ENCODE measurements around the gene RASGRF1. TPM values are rescaled to one million over a fixed set of nuclear protein-coding genes. Genes with fewer than 3 reads are reported as not detected.
A peak's percentile ranks its signal among the peaks of the same experiment; 100 is the strongest.
"Not testable (repeated sequence)": the region's sequence is repeated elsewhere in the genome, so short reads cannot be mapped to it uniquely, and the experiment has no call there.

RASGRF1 gene
- total and polyA plus RNA-seq, 10 donors = 0.50 to 3.4 (median 1.8) TPM

DNA sequence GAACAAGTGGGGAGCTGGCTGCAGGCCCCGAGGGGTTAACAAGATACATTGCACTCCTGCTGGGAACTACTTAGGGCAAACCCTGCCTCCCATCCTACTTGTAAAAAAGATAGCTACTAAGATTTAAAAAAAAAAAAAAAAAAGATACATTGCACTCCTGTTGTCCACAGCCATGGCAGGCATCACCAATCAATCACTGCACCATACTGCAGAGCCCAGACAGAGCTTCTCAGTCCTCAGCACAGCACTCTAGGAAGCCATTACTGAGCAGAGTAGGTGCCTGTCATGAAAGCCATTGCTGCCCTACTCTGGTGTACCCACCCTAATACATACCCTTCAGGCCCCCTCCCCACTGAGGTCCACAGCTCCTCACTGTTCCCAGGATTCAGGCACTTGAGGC, 64.8 kb downstream of the RASGRF1 start:
- no peak for DNase-seq
- Histone ChIP-seq H3K9me3 (peaks cover 0 to 6% (median 0%) of the 10 kb centered on the region in 8 donors), H3K27ac (no peak overlapping the region), H3K4me3 (no peak overlapping the region), H3K4me1 (no peaks in the 10 kb centered on the region), H3K36me3 (no peaks in the 10 kb centered on the region), H3K27me3 (replicated peaks in 1 of 7) (no peaks in the 10 kb centered on the region)
- TF ChIP-seq POLR2AphosphoS5 (IDR thresholded peaks at IDR 0.05) = no peak
- TF ChIP-seq, protein P1, sequence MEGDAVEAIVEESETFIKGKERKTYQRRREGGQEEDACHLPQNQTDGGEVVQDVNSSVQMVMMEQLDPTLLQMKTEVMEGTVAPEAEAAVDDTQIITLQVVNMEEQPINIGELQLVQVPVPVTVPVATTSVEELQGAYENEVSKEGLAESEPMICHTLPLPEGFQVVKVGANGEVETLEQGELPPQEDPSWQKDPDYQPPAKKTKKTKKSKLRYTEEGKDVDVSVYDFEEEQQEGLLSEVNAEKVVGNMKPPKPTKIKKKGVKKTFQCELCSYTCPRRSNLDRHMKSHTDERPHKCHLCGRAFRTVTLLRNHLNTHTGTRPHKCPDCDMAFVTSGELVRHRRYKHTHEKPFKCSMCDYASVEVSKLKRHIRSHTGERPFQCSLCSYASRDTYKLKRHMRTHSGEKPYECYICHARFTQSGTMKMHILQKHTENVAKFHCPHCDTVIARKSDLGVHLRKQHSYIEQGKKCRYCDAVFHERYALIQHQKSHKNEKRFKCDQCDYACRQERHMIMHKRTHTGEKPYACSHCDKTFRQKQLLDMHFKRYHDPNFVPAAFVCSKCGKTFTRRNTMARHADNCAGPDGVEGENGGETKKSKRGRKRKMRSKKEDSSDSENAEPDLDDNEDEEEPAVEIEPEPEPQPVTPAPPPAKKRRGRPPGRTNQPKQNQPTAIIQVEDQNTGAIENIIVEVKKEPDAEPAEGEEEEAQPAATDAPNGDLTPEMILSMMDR (IDR thresholded peaks at IDR 0.05 in 8 of 11, conservative IDR thresholded peaks at IDR 0.05 in 3 of 11) = no peak
- TF ChIP-seq POLR2A (IDR thresholded peaks at IDR 0.05) = no peak
- intact Hi-C loops (cut with DNase I; ENCODE audit: low total_unique reads) = no loop called here
- WGBS, 5 donors = 83 to 100% (median 87%) methylated on average over 1 of the region's 1 CpG

DNA sequence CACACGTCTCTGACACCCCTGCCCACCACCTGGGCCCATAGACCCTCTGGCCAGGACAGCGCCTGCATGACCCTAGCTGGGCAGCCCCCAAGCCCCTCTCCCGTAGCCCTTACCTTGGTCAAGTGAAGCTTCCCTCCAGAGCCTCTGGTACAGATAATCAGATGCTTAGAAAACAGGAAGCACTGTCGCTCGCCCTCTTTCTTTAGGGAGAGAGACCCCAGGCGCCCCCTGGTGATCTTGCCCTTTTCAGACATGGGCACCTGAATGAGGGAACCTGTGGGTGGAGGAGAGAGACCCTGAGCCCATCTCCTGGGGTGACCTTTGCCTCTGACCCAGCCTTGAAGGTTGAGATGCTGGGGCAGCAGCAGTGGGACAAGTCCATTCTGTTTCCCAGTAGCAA, 65.4 kb downstream of the RASGRF1 start:
- no peaks in the 10 kb centered on the region for H3K4me1 ChIP-seq
- H3K9me3 ChIP-seq = peaks cover 0 to 6% (median 0%) of the 10 kb centered on the region in 8 donors
- H3K27me3 ChIP-seq (replicated peaks in 1 of 7) = no peaks in the 10 kb centered on the region
- 41 to 66% (median 48%) methylated on average over 4 to 6 of the region's 6 CpGs for WGBS, 5 donors
- no peaks in the 10 kb centered on the region for H3K36me3 ChIP-seq
- H3K27ac ChIP-seq = no peak overlapping the region
- DNase-seq = no peak
- TF ChIP-seq POLR2AphosphoS5 (IDR thresholded peaks at IDR 0.05) = no peak
- TF ChIP-seq, protein P1 (IDR thresholded peaks at IDR 0.05 in 8 of 11, conservative IDR thresholded peaks at IDR 0.05 in 3 of 11) = peak in 6 of 11 experiments; percentile 19 to 43 (median 36)
- no peak overlapping the region for H3K4me3 ChIP-seq
- intact Hi-C loops (cut with DNase I; ENCODE audit: low total_unique reads) = no loop called here

DNA sequence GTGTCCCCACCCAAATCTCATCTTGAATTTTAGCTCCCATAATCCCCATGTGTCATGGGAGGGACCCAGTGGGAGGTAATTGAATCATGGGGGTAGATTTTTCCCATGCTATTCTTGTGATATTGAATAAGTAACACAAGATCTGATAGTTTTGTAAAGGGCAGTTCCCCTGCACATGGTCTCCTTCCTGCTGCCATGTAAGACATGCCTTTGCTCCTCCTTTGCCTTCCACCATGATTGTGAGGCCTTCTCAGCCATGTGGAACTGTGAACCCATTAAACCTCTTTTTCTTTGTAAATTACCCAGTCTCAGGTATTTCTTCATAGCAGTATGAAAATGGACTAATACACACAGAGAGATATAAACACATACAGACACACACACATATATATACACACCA, 66.1 kb downstream of the RASGRF1 start:
- H3K9me3 ChIP-seq; H3K4me1 ChIP-seq; H3K27me3 ChIP-seq (replicated peaks in 1 of 7); H3K27ac ChIP-seq; intact Hi-C loops (cut with DNase I; ENCODE audit: low total_unique reads); DNase-seq; H3K4me3 ChIP-seq; H3K36me3 ChIP-seq: not testable (repeated sequence)

DNA sequence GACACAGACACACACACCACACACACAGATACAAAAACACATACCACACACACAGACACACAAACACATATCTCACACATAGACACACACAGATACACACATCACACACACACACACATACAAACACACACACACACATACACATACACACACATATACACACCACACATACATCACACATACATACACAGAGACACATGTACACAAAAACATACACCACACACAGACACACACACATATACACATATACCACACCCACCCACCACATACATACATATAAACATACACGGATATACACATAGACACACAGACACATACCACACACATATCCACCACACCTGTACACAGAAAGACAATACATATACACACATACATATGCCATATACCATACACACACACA, 66.7 kb downstream of the RASGRF1 start:
- 90 to 100% (median 93%) methylated on average over 1 of the region's 1 CpG for WGBS, 5 donors
- H3K9me3 ChIP-seq = peaks cover 0 to 6% (median 0%) of the 10 kb centered on the region in 8 donors
- no peak for DNase-seq
- no peak overlapping the region for H3K4me3 ChIP-seq
- H3K27ac ChIP-seq = no peak overlapping the region
- H3K4me1 ChIP-seq = no peaks in the 10 kb centered on the region
- H3K27me3 ChIP-seq (replicated peaks in 1 of 7) = no peaks in the 10 kb centered on the region
- TF ChIP-seq POLR2A (IDR thresholded peaks at IDR 0.05) (no peak), POLR2AphosphoS5 (IDR thresholded peaks at IDR 0.05) (no peak)
- TF ChIP-seq, protein P1 (IDR thresholded peaks at IDR 0.05 in 8 of 11, conservative IDR thresholded peaks at IDR 0.05 in 3 of 11) = no peak
- H3K36me3 ChIP-seq = no peaks in the 10 kb centered on the region
- intact Hi-C loops (cut with DNase I; ENCODE audit: low total_unique reads) = no loop called here

DNA sequence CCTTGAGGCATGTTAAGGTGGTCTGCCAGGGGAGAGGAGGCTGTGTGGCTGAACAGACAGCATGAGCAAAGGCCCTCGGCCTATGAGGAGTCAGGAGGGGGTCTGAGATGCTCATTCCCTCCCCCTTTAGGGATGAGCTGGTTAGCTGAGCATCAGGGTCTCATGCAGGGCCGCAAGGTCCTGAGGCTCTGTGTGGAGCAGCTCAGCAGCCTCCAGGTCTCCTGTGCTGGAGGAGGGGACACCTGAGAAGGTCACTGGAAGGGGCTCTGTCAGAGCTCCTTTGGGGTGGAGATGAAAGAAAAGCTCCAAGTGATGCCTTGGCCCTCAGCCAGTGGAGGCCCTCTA, 67.1 kb downstream of the RASGRF1 start:
- DNase-seq = no peak
- H3K9me3 ChIP-seq = peaks cover 0 to 6% (median 0%) of the 10 kb centered on the region in 8 donors
- no peak overlapping the region for H3K27ac ChIP-seq
- H3K4me3 ChIP-seq = no peak overlapping the region
- TF ChIP-seq POLR2AphosphoS5 (IDR thresholded peaks at IDR 0.05) = no peak
- TF ChIP-seq, protein P1 (IDR thresholded peaks at IDR 0.05 in 8 of 11, conservative IDR thresholded peaks at IDR 0.05 in 3 of 11) = no peak
- no peak for TF ChIP-seq POLR2A (IDR thresholded peaks at IDR 0.05)
- H3K27me3 ChIP-seq (replicated peaks in 1 of 7) = no peaks in the 10 kb centered on the region
- intact Hi-C loops (cut with DNase I; ENCODE audit: low total_unique reads) = no loop called here
- 43 to 100% (median 66%) methylated on average over 1 to 2 of the region's 2 CpGs for WGBS, 5 donors
- no peaks in the 10 kb centered on the region for H3K4me1 ChIP-seq
- no peaks in the 10 kb centered on the region for H3K36me3 ChIP-seq

Measured in spleen (tissue), 11 donors.